ENCODE data around the gene MTAP. TPM values are rescaled to one million over a fixed set of nuclear protein-coding genes. Genes with fewer than 3 reads are reported as not detected.

The MTAP gene
- total RNA-seq, 4 donors from 2014 or later, result 20.4 to 50.2 (median 30.4) TPM

DNA sequence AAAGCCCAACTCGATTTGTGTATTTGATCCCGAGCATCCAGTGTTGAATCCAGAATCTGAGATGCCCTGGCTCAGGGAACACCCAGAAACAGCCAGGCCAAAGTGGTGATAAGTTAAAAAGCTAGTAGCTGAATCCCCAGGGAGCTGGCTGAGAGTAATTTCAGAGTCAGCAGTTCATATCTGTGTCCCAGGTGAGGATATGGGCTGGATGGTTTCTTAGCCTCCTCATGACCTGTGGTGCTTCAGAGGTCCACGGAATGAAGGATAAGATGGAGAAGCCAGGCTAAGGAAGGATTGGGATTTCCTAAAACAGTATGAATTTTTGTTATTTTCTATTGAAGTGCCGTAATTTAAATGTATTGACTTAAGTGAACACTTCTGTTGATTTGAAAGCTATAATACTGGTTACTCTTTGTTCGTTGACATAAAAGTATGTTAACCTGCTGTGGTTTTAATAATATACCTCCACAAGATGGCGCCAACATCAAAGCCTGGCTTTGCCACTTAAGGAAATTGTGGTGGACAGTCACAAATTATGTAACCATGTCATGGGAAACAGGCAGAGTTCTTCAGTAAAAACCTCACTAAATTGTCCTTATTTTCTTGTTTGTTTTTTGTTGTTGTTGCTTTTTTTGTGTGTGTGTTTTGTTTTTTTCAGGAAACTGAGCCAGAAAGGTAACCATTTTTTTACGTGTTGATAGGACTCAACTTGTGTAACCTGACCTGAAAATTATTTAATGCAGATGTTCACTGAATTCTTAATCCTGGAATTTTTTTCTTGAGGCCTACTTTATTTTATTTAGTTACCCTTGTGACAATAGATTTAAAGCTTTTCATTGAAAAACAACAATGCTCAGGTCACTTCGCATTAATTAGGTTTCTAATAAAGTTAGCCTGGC, 11.4 kb downstream of the MTAP start:
- peaks cover 0 to 43% (median 1%) of the 10 kb centered on the region in 4 donors for H3K4me1 ChIP-seq
- H3K9me3 ChIP-seq, result no peaks in the 10 kb centered on the region
- 56 to 62% methylated on average over 8 of the region's 8 CpGs for WGBS, 2 donors
- H3K27ac ChIP-seq, result peak overlapping the region in 2 of 4 donors; percentile 5 to 22
- H3K27me3 ChIP-seq, result no peaks in the 10 kb centered on the region
- TF ChIP-seq POLR2A (IDR thresholded peaks at IDR 0.05) (no peak), EP300 (IDR thresholded peaks at IDR 0.05) (peak in 1 of 2 donors; percentile 39)
- TF ChIP-seq, protein P1, sequence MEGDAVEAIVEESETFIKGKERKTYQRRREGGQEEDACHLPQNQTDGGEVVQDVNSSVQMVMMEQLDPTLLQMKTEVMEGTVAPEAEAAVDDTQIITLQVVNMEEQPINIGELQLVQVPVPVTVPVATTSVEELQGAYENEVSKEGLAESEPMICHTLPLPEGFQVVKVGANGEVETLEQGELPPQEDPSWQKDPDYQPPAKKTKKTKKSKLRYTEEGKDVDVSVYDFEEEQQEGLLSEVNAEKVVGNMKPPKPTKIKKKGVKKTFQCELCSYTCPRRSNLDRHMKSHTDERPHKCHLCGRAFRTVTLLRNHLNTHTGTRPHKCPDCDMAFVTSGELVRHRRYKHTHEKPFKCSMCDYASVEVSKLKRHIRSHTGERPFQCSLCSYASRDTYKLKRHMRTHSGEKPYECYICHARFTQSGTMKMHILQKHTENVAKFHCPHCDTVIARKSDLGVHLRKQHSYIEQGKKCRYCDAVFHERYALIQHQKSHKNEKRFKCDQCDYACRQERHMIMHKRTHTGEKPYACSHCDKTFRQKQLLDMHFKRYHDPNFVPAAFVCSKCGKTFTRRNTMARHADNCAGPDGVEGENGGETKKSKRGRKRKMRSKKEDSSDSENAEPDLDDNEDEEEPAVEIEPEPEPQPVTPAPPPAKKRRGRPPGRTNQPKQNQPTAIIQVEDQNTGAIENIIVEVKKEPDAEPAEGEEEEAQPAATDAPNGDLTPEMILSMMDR (IDR thresholded peaks at IDR 0.05), result peak; percentile 63 to 83 (median 74)
- H3K36me3 ChIP-seq, result peaks cover 0 to 68% (median 16%) of the 10 kb centered on the region in 3 donors
- no peak overlapping the region for H3K4me3 ChIP-seq
- DNase-seq (ENCODE audit: low spot score in 2 of 2), result peak in 1 of 2 donors; percentile 74

DNA sequence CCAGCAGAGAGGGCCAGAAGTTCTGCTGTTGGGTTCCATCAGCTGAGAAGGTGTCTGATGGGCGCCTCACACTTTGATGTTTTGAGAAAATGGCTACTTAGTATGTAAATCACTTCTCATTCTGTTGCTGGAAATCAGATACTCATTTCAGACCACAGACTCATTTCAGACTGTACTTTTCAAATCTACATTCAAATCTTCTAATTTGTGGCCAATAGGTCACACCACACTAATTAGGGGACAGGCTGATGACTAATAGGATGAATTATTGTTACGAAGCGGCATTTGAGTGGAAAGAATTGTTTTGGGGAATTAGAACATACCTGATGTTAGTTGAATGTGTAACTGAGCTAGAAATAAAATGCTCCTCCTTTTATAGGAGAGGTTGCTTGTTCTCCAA, 13.2 kb downstream of the MTAP start:
- Histone ChIP-seq H3K4me3 (no peak overlapping the region), H3K27ac (no peak overlapping the region), H3K27me3 (no peaks in the 10 kb centered on the region), H3K9me3 (no peaks in the 10 kb centered on the region), H3K4me1 (peaks cover 0 to 27% (median 1%) of the 10 kb centered on the region in 4 donors), H3K36me3 (peaks cover 0 to 68% (median 16%) of the 10 kb centered on the region in 3 donors)
- TF ChIP-seq EP300 (IDR thresholded peaks at IDR 0.05), result no peak
- no peak for TF ChIP-seq POLR2A (IDR thresholded peaks at IDR 0.05)
- TF ChIP-seq, protein P1 (IDR thresholded peaks at IDR 0.05), result no peak
- WGBS, 2 donors, result 94 to 99% methylated on average over 3 of the region's 3 CpGs
- DNase-seq (ENCODE audit: low spot score in 2 of 2), result no peak

DNA sequence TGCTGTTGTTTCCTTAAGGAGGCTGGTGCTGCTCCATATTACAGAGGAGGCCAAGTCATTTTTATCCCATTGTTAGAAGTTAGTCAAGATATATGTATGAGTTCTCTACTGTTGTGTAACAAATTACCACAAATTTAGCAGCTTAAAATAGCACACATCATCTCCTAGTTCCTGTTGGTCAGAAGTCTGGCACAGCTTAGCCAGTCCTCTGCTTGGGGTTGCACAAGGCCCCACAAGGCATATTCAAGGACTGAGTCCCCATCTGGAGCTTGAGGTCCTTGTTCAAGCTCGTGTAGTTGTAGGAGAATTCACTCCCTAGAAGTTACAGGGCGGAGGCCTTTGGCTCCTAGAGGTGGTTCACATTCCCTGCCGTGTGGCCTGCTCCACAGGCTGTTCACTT, 14.7 kb downstream of the MTAP start:
- H3K27ac ChIP-seq, result no peak overlapping the region
- no peaks in the 10 kb centered on the region for H3K9me3 ChIP-seq
- TF ChIP-seq EP300 (IDR thresholded peaks at IDR 0.05), result peak in 1 of 2 donors; percentile 16
- no peak for TF ChIP-seq POLR2A (IDR thresholded peaks at IDR 0.05)
- H3K36me3 ChIP-seq, result peaks cover 0 to 67% (median 16%) of the 10 kb centered on the region in 3 donors
- no peak overlapping the region for H3K4me3 ChIP-seq
- peaks cover 0 to 21% (median 1%) of the 10 kb centered on the region in 4 donors for H3K4me1 ChIP-seq
- WGBS, 2 donors, result 73 to 85% methylated on average over 3 of the region's 3 CpGs
- no peak for DNase-seq (ENCODE audit: low spot score in 2 of 2)
- no peaks in the 10 kb centered on the region for H3K27me3 ChIP-seq

DNA sequence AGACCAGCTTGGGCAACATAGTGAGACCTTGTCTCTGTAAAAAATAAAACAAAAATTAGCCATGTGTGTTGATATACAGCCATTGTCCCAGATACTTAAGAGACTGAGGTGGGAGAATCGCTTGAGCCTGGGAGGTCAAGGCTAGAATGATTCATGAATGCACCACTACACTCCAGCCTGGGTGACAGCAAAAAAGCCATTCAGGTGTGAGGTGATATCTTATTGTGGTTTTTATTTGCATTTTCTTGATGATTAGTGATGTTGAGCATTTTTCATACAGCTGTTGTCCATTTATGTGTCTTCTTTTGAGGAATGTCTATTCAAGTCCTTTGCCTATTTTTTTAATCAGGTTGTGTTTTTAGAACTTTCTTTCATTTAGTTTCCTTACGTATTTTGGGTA, 23.2 kb downstream of the MTAP start:
- no peak for TF ChIP-seq POLR2A (IDR thresholded peaks at IDR 0.05)
- H3K4me3 ChIP-seq, result no peak overlapping the region
- peaks cover 0 to 7% (median 3%) of the 10 kb centered on the region in 4 donors for H3K4me1 ChIP-seq
- H3K27me3 ChIP-seq, result no peaks in the 10 kb centered on the region
- DNase-seq (ENCODE audit: low spot score in 2 of 2), result no peak
- H3K9me3 ChIP-seq, result peaks cover 0 to 14% (median 0%) of the 10 kb centered on the region in 4 donors
- 93 to 95% methylated on average over 2 of the region's 2 CpGs for WGBS, 2 donors
- H3K36me3 ChIP-seq, result peaks cover 0 to 91% (median 0%) of the 10 kb centered on the region in 3 donors
- no peak overlapping the region for H3K27ac ChIP-seq

DNA sequence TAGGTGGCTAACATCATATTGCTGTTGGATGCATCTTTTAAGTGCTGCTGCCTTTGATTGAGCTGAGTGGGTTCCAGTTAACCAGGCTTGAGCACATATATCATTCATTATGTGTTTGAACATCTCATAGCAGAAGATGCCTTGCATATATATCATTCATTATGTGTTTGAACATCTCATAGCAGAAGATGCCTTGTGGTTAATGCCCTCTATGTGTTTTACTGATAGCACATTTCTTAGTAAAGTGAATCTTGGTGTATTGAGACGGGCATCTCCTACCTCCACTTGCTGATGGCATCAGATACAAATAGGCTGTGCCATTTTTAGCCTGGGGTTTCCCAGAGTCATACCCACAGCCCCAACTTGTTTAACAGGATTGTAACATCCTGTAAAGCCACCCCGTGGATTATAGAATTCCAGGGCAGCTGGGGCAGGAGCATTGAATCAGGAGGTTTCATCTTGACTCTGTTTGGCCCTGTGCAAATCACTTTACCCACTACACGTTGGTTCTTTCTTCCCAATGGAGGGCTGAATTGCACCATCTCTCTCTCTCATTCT, 26.5 kb downstream of the MTAP start:
- Histone ChIP-seq H3K9me3 (peaks cover 0 to 9% (median 0%) of the 10 kb centered on the region in 4 donors), H3K4me1 (peaks cover 0 to 7% (median 3%) of the 10 kb centered on the region in 4 donors), H3K36me3 (peaks cover 0 to 89% (median 0%) of the 10 kb centered on the region in 3 donors), H3K27me3 (no peaks in the 10 kb centered on the region), H3K27ac (no peak overlapping the region), H3K4me3 (no peak overlapping the region)
- WGBS, 2 donors, result 88 to 89% methylated on average over 3 of the region's 3 CpGs
- DNase-seq (ENCODE audit: low spot score in 2 of 2), result no peak
- TF ChIP-seq POLR2A (IDR thresholded peaks at IDR 0.05) (no peak), EP300 (IDR thresholded peaks at IDR 0.05) (no peak)
- TF ChIP-seq, protein P1 (IDR thresholded peaks at IDR 0.05), result no peak

DNA sequence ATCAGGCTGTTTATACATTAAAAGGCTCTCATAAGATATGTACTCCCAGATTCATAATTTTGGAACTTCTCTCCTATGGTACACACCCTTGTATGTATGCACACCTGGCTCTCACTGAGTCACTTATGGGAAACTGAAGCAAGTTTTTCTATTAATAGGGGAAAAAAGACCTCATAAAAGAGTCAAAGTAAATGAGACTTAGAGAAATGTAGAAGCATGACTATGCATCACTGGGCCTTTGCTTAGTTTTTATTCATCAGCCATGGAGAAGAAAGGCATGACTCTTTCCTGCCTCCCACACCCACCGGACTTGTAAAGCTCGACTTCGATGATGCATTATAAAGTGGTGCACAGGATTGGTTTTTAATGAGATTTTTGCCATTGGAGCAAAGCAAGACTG, 28.2 kb downstream of the MTAP start:
- Histone ChIP-seq H3K36me3 (peaks cover 0 to 89% (median 0%) of the 10 kb centered on the region in 3 donors), H3K4me1 (peaks cover 0 to 7% (median 3%) of the 10 kb centered on the region in 4 donors), H3K9me3 (no peaks in the 10 kb centered on the region), H3K27me3 (no peaks in the 10 kb centered on the region), H3K4me3 (no peak overlapping the region), H3K27ac (no peak overlapping the region)
- WGBS, 2 donors, result 63% methylated on average over 3 of the region's 3 CpGs
- TF ChIP-seq EP300 (IDR thresholded peaks at IDR 0.05), result no peak
- TF ChIP-seq POLR2A (IDR thresholded peaks at IDR 0.05), result no peak
- TF ChIP-seq, protein P1 (IDR thresholded peaks at IDR 0.05), result no peak
- no peak for DNase-seq (ENCODE audit: low spot score in 2 of 2)
